SKM-1 (cell line): ENCODE results near the gene HDAC4.

ENCODE experiments used
- DNase-seq: peaks from one replicate; lab custom pipeline; 2025; ENCODE audit not compliant: unreplicated experiment; lab: John Stamatoyannopoulos, UW

HDAC4 gene

DNA sequence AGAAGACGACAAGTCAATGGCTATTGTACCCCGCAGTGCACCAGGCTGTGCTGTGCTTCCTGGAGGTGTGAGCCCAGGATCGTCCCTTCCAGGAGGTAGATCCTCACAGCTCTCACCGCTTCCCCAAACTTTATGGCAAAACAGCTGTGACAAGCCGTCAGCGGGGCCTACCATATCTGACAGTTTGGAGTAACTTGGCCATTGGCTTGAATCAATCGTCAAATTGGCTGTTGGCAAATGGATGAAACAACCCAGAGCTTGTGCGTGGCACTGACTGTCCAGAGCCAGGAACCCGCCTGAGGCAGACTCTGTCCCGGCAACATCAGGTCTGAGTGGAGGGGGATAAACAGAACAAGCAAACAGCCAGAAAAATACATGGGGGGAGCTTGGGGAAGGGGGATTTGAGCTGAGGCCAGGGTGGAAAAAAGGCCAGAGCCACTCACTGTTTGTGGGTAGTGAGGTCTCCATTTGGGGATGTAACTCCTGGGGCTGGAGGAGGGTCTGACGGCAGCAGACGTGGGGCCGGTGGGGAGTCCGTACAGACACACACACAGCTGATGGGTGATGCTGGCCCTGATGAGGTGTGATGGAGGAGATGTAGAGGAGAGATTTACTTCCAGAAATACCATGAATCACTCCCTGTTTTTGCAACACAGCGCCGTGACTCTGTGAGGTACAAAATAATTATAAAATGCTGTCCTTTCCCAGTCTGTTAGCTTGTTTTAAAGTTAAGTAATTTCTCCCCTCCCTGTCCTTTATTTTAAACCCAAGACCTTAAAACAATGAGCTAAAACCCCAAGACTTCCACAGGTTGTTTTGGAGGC, 378.2 kb downstream of the HDAC4 start:
- DNase-seq: no peak

DNA sequence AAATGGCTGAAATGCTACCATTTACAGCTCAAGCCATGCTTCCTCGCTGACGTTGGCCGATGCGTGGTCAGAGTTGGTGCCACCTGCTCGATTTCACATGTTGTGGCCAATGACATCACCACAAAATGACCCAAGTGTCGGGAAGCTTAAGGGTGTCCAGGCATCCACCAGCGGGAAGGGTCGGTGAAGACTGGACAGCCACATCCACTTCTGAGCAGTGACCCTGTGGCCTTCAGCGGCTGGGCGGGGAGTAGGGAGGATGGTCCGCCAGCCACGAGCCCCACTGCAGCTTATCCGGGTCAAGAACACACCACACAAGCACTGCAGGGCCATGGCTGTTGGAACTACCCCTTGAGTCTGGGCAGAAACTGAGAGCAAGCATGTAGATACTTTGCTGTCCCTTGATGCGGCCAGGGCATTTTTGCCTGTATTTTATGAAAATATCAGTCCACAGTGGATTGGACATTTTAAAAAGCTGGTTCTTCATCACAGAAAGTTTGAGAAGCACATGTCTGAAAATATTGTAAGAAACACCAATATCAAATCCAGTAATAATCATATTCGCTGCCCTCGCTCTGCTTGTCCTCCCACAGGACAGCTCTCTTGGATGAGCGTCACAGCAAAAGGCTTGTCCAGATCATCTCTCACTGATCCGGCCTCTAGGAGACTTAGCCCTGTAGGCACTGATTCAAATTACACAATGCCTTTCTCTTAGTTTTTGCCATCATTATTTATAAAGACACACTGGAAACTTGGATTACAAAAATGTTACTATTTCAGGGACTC, 379.0 kb downstream of the HDAC4 start:
- DNase-seq: no peak

DNA sequence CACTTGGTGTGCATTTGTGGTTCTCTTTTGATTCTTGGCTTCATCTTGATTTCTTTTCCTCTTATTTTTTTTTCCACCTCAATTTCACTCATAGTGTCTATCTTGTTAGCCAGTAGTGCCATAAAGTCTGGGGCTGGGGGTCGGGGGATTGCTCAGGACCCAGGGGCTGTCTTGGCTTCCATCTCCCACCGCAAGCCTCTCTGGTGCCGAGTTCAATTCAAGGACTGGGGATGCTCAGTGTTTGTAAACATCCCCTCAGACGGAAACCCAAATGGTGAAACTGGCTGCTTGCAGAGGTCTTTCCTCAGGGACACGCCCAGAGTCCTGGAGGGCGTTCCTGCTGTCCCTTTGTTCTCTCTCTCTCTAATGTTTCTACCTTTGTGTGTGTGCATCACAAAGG, 379.6 kb downstream of the HDAC4 start:
- no peak for DNase-seq

DNA sequence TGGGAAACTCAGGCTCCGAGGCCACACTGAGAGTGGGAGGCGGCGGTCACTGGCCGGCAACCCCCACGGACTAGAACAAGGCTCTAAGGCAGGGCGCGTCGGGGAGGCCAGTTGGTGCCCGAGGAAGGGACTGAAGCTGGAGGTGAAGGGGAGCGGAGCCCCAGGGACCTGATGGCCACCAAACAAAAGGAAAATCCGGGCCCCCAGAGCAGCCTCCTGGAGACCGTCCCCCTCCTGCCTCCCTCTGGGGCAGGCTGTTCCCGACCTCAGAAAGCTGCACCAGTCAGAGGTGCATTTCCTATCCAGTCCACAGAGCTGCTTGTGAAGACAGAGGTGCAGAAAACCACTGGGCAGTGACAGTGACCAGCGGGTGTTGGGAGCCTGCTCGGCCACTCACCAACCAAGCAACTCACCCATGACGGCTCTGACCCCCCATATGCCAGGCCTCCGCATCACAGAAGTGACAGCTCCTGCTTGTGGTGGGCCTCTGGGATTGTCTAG, 380.2 kb downstream of the HDAC4 start:
- no peak for DNase-seq

DNA sequence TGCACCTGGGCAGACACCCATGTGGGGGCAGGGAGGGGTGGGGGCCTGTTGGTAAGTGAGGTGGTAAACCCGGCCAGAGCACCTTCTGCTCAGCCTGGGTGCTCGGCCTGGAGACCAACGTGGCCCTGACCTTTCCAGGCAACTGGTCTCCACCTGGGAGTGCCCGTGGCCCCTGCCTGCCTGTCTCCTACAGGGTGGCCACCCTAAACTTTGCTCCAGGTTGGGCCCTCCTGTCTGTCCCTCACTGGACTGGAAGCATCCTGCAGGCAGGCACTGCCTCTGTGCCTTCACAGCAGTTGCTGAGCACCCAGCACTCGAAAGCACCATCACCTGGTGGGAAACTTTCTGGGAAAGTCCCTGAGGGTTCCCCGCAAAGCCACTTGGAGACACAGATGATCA, 381.6 kb downstream of the HDAC4 start:
- DNase-seq: no peak

DNA sequence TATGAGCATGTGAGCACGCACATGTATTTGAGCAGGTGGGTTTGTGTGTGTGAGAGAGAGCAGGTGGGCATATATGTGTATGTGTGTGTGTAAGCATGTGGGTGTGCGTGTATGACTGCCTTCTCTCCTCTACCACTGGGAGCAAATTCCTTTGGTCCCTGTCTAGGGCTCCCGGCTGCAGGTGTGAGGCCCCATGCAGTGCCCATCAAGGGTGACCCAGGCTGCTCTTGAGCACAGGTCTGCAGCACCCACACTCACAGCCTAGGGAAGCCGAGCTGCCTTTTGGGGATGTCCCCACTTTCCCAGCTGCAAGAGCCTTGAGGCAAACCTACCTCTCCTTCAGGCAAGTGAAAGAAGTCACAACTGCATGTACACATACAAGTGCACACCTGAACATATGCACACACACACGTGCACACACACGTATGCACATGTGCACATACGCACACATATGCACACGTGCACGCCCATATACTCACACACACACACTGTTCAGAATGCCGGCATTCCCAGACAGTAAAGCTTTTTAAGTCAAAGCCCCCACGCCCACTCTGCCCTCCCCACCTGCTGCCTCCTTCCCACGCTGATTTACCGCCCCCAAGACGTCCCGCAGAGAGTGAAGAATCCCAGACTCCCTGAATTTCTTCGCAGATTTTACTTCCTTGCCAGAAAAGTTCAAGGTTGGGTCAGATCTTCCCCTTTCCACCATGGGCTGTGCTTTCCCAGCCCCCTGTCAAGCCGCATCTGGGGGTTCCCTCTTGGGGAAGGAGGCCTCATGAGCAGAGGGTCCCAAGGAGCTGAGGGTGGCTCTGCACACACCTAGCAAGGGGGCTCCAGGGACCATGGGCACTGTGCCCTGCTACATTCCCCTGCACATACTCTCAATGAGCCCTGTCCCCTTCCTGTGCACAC, 382.3 kb downstream of the HDAC4 start:
- DNase-seq: no peak

DNA sequence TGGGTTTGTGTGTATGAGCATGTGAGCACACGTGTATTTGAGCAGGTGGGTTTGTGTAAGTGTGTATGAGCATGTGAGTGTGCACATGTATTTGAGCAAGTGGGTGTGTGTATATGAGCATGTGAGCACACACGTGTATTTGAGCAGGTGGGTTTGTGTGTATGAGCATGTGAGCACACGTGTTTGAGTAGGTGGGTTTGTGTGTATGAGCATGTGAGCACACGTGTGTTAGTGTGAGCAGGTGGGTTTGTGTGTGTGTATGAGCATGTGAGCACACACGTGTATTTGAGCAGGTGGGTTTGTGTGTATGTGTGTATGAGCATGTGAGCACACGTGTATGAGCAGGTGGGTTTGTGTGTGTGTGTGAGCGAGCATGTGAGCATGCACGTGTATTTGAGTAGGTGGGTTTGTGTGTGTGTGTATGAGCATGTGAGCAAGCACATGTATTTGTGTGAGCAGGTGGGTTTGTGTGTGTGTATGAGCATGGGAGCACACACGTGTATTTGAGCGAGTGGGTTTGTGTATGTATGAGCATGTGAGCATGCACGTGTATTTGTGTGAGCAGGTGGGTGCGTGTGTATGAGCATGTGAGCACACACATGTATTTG, 383.2 kb downstream of the HDAC4 start:
- DNase-seq: no peak

DNA sequence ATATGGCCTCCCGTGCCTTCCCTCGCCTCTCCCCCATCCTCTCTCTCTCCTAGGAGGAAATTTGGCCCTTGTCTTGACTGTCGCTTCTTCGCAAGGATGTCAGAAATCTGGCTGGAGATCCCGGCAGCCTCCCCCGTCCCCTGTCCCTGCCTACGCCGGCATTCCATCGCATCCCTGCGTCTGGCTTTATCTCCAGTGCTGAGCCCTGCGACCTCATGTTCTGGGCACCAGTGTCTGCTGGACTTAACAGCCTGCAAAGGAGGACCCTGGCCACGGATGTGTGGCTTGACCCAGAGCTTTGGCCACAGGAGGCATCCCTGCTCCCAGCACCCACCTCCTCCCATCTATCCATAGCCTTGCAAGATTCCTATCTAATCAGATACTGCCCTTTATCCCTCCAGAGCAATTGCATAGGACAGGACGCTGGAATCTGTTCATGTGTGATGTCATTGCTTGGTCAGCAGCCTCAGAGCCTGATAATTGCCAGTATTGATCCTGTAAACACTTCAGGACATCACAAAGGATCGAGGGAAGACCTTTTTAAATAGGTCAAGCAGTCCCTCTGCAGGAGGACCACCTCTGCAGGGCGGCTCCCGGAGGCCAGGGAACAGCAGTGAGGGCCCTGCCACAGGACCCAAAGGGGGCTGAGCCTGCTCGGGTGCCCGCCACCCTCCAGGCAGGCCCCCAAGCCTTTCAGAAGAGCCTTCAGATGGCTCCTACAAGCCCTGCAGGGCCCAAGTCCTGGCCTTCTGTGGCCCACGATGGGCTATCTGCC, 384.7 kb downstream of the HDAC4 start:
- DNase-seq: no peak

DNA sequence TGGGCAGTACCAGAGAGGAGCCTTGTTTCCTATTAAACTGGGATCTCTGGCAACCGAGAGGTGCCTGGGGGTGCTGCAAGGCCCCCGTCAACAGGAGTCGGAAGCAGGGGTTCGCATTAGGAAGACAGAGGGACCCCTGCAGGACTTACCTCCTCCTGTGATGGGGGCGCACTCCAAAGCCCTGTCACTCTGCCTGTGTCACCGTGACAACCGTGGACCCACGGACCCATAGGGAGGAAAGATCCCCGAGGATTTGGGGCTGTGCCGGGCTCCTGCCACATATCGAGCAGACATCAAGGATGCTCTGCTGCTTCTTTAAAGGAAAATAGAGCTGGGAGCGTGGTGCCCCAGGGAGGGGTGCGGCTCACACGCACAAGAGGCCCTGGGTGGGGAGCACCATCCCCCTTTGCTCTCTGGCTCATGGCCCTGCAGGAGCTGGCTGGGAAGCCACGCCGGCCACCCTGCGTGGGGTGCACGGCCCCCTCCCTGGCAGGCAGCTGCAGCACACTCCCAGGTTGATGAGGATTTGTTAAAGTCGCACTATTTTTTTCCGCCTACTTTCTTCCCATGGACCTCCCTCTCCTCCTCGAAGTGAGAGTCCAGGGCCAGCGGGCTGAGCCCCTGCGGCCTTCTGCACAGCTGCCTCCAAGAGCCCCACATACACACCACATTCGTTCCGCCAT, 385.5 kb downstream of the HDAC4 start:
- DNase-seq: no peak

DNA sequence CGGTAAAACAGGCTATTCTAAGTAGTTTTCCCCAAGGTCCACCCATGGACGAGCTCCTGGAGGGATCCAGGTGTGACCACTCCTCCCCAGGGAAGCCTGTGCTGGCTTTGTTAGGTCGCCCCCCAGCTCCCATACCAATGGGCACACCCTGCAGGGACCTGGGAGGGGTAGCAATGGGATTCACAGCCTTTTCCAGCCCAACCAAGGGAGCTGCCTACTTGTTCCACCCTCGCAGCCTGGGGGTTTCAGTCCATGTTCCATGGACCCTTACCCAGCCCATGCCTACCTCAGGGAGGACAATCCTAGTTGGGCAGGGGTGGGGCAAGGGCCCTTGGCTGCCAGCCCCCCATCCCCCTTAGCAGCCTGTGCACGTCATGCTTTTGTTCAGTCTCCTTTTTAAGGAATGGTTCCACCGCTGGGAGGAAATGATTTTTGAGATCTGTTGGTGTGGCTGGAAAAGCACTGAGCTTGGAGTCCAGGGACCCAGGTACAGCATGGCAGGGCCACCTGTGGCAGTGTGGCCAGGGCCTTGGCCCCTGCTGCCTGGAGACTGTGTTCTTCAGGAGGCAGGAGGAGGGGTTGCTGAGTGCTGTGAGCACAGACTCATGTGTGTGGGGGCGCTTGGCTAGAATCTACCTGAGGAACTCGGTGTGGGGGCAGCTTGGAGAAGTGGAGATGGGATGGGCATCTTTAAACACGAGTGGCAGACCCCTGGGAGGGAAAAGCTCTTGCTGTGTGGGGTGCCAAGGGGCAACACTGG, 386.2 kb downstream of the HDAC4 start:
- DNase-seq: no peak

DNA sequence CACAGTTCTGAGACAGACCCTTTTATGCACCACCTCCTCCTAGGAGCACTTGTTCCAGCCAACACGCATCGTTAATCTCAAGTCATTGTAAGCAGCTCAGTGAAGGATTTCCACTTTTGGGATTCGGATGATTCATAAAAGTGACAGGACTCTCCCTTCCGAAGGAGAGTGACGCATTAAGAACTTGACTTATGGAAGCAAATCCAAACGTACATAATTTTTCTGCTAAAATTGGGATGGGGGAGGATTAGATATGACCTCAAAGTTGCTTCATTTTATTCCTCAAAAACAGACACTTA, 387.2 kb downstream of the HDAC4 start:
- DNase-seq: no peak

DNA sequence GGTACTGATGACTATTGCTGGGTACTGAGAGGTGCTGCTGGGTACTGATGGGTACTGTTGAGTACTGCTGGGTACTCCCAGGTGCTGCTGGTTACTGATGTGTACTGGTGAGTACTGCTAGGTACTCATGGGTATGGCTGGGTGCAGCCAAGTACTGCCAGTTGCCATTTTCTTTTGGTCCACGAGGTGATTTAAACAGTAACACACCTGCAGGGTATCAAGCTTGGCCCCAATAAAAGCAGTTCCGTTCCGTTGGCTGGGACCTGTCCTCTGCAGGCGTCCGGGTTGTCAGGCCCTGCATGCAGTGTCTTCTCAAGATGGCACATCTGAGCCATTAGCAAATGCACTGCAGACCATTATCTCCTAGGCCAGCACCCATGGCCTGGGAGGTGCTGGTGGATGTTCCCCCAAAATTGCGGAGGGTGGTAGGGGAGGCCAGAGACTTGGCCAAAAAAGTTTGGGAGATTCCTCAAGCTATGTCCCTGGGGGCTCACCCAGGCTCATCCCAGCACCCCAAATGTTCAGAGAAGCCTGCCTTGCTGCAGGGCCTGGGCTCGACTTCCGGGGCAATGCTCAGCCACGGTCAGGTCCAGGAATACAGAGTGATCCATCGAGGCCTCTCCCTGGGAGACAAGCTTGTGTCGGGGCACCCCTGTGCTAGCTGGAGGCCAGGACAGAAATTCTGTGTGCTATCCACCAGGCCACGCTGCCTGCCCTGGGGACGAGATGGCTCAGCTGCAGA, 387.7 kb downstream of the HDAC4 start:
- no peak for DNase-seq

DNA sequence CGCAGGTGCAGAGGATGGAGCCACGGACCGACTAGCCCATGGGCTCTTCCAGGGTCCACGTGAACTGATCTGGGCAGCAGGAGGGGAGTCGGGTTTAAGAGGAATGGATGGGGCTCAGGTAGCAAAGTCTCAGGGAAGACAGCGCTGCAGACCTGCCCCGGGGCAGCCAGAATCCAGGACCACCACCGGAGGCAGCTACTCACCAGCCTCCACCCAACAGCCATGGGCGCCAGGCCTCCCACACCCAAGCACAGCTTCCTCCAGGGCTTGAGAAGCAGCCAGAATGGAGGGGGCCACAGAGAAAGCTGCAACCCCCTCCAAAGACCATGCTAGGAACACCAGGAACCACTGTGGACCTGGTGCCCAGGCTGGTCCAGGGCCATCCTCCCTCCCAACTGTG, 388.6 kb downstream of the HDAC4 start:
- DNase-seq: no peak

DNA sequence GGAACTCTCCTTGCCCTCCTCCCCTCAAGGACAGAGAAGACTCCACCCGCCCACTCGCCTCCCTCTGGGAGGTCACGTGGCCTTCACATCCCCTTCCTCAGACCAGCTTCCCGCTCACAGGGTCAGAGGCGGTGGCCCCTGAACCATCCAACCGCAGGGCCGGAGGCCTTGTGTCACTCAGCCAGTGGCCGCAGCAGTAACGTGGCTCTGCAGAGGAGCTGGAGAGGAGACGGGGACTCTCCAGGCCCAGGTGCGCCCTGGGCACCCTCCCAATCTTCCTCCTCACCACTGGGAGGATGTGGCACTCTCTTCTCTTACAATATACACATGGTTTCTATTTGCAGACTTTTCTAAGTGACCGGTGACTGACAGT, 391.2 kb downstream of the HDAC4 start:
- no peak for DNase-seq

DNA sequence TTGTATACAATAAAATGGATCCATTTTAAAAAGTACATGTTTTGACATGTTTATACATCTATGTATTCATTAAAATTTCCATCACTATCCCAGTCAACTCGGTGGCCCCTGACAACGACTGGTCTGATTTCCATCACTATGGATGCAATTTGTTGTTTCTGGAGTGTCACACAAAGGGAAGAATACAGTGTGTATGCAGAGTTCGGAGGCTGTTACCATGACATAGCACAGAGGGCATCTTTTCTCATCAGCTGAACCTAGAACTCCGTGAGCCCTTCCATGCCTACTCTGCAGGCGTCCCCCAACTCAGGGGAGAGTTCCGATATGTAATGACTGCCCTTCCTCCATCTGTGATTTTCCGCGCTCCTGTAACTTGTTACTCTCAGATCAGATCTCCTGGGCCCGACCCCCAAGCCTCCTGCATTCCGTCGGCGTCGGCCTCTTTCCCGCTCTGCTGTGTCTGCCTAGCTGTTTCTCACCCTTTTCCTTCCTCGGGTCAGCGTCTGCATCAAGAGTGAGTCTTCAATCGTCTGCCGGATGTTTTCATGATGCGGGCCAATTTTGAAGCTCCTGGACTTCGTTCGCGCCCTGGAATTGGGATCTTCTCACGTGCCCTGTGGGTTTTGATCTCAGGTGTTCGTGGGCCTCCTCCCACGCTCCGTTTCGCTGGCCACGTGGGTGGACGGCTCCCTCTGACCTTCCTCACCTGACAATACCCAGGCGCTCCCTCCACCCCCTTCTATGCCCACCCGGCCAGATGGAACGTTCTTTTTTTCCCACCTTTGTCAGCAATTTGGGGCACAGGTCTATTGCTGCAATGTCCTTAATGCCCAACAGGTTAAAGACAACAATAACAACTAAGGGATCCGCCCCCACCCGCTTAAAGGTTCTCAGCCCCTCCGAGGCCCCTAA, 391.9 kb downstream of the HDAC4 start:
- DNase-seq: no peak

DNA sequence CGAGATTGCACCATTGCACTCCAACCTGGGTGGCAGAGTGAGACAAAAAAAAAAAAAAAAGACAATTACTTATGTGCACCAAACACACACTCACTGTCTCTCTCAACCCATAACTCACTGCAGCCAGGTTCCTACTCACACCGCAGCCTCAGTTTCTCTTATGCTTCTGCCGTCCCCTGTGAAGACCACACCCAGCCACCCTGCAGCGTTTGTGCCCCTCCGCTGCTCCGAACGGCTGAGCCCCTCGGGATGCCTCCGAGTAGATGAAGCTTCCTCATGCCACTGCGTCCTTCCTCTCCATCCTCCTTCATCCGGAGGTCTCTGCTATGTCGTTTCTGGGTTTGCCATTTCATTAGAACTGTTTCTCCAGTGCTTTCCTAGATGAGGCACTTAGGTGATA, 392.8 kb downstream of the HDAC4 start:
- no peak for DNase-seq

DNA sequence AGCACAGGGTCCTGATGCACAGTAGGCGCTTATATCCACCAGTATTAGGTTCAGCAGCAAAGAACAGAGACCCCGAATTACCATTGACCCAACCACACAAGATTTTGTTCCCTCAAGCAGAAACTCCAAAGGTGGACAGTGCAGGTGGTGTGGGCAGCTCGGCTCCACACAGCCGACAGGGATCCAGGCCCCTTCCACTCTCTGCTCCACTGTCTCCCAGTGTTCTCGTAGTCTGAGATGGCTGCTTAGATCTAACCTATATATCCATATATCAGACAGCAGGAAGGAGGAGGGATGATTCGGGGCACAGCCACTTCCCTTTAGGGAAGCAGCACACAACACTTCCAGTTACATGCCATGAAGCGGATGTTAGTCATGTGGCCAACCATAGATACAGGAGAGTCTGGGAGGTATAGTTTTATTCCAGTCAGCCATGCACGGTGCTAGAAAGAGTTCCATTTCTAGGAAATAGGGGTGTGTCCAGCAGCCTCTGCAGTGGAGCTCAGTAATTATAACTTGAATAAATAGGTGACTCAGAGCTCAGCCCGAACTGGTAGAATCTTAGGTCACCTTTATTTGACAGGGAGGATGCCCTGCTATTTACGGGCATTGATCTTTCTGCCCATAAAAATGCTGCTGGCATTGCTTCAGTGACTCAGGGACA, 394.1 kb downstream of the HDAC4 start:
- no peak for DNase-seq
